Measurements from ENCODE around the gene ACO1.
A peak's percentile ranks its signal among the peaks of the same experiment; 100 is the strongest.

ACO1 gene

DNA sequence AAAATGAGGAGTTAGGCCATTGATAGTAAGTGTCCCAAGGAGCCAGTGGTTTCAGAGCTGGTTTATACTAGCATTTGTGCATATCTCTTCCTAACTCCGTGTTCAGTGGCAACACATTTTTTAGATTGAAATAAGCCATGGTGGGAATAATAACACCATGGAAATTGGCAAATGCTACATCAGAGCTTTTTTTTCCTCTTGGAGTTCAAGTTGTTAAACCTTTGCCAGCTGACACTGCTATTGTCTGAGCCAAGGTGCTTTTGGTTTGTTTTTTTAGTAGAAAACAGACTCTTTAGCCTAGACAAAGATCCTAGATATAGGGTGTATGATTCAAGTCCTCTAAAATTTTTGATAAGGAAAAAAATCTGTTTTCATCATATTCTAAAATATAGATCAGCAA, 2.8 kb downstream of the ACO1 start:
- CTCF ChIA-PET = interaction anchor here (0.7 kb wide), 1 partner anchor 194 kb away, joined by 5 read pairs; no protein-coding TSS in a partner anchor
- TF ChIP-seq, protein P1, sequence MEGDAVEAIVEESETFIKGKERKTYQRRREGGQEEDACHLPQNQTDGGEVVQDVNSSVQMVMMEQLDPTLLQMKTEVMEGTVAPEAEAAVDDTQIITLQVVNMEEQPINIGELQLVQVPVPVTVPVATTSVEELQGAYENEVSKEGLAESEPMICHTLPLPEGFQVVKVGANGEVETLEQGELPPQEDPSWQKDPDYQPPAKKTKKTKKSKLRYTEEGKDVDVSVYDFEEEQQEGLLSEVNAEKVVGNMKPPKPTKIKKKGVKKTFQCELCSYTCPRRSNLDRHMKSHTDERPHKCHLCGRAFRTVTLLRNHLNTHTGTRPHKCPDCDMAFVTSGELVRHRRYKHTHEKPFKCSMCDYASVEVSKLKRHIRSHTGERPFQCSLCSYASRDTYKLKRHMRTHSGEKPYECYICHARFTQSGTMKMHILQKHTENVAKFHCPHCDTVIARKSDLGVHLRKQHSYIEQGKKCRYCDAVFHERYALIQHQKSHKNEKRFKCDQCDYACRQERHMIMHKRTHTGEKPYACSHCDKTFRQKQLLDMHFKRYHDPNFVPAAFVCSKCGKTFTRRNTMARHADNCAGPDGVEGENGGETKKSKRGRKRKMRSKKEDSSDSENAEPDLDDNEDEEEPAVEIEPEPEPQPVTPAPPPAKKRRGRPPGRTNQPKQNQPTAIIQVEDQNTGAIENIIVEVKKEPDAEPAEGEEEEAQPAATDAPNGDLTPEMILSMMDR (conservative IDR thresholded peaks at IDR 0.05; ENCODE audit: low read depth) = no peak
- H3K27ac ChIP-seq = no peak overlapping the region
- POLR2A ChIA-PET (ENCODE audit: low non-redundant PET) = no interaction called here
- DNase-seq (ENCODE audit: low spot score) = no peak

DNA sequence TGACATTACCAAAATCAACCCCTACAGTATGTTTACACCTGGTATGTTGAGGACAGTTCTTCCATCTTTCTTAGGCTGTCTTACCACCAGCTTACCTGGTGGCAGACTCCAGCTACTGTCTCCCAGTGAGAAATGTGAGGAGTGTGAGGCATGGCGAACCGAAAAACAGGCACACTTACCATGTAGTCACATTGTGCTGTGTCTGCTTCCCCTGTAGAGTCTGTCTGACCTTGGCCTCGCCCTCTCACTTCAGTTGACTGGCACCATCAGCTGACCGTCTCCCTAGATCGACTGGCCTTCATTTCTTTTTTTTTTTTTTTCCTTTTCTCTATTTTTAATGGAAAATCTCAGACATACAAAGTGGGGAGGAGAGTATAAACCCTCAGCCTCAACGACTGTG, 4.9 kb downstream of the ACO1 start:
- POLR2A ChIA-PET (ENCODE audit: low non-redundant PET) = no interaction called here
- CTCF ChIA-PET = interaction anchor here (0.6 kb wide), 1 partner anchor 183 kb away, joined by 3 read pairs; no protein-coding TSS in a partner anchor
- no peak for DNase-seq (ENCODE audit: low spot score)
- no peak overlapping the region for H3K27ac ChIP-seq
- TF ChIP-seq, protein P1 (conservative IDR thresholded peaks at IDR 0.05; ENCODE audit: low read depth) = no peak

DNA sequence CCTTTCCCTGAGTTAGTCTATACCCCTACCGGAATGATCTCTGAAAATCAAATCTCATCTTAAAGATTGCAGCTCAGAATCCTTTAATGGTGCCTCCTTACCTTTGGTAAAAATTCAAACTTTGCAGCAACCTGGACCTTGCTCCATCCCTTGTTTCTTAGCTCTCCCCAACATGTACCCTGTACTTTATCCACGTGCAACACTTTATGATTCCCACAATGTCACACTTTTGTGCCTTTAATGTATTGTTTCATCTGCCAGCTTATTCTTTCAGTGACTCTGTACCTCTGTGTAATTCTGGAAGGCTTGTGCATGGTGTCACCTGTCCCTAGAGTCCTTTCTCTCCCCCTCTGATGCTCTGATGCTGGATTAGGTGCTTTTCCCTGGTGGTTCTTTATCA, 9.5 kb downstream of the ACO1 start:
- POLR2A ChIA-PET (ENCODE audit: low non-redundant PET) = no interaction called here
- TF ChIP-seq, protein P1 (conservative IDR thresholded peaks at IDR 0.05; ENCODE audit: low read depth) = no peak
- no peak overlapping the region for H3K27ac ChIP-seq
- CTCF ChIA-PET = interaction anchor here (0.6 to 1.5 kb wide), 3 partner anchors 82 to 187 kb away, joined by 3 to 4 read pairs (median 3); no protein-coding TSS in a partner anchor
- DNase-seq (ENCODE audit: low spot score) = no peak

DNA sequence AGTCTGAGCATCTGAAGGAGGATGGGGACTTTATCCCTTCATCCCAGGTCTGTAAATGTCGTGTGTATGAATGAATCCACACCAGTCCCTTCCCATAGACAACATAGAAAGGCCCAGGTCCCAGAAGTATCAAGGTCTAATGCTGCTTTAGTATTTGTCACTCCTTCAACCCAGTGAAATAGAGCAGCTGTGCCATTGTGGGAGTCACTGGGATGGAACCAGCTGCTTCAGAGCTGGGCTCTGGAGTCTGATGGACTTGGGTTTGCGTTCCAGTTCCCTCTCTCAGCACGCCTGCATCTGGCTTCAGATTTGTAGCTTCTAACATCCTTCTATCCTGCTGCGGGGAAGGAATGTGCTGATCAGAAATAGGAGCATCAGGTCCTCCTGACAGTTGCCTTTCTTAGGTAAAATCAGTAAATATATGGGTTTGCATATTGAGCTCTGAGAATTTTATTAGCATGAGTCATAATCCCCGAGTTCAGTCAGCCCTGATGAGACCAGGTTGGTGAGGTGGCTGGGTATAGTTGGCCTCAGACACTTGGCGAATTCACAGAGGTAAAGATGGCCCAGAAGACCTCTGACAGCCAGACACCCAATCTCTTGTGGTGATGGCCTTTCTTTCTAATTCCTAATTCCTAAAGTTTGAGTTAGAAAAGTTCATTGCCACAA, 10.1 kb downstream of the ACO1 start:
- ChIA-PET CTCF (interaction anchor here (0.6 to 1.5 kb wide), 3 partner anchors 139 to 187 kb away, joined by 3 to 4 read pairs (median 3); no protein-coding TSS in a partner anchor), POLR2A (ENCODE audit: low non-redundant PET) (no interaction called here)
- TF ChIP-seq, protein P1 (conservative IDR thresholded peaks at IDR 0.05; ENCODE audit: low read depth) = no peak
- peak; percentile 51 for DNase-seq (ENCODE audit: low spot score)
- H3K27ac ChIP-seq = peak overlapping the region; percentile 70; the same call in 1 of the 2 replicates

DNA sequence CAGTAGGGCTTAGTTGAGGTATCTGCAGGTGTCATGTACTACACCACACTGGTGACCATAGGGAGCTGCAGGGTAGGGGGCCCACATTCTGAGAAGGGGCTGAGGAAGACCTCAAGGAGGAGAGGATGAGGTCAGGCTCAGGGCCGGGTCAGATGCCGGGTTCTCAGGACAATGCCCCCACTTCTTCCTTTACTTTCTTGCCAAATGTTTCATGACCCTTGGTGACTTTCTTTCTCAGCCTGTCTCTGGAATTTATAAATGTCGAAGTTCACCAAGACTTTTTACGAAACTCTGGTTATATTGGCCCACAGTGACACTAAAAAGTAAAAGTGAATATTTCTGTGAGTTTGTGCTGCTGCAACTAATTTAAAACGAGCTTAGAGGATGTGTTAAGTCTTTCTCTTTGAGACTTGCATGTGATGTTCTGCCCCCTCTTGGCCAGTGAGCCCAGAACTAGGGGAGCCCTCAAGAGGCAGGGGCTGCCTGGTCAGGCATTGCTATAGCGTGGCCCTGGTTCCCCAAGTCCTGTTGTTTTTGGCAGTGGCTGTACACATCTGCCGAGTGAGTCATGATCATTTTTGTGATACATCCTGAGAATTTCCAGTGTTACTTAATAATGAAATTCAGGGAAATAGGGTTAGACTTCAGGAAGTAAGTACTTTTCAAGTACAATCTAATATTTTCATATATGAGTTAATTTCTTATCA, 11.2 kb downstream of the ACO1 start:
- ChIA-PET POLR2A (ENCODE audit: low non-redundant PET) (no interaction called here), CTCF (interaction anchor here (1.5 kb wide), 2 partner anchors 17 to 186 kb away, joined by 3 read pairs; no protein-coding TSS in a partner anchor)
- peak overlapping the region; percentile 70 for H3K27ac ChIP-seq
- peak; percentile 79 for DNase-seq (ENCODE audit: low spot score)
- TF ChIP-seq, protein P1 (conservative IDR thresholded peaks at IDR 0.05; ENCODE audit: low read depth) = peak; percentile 39; the same call in 1 of the 2 replicates

DNA sequence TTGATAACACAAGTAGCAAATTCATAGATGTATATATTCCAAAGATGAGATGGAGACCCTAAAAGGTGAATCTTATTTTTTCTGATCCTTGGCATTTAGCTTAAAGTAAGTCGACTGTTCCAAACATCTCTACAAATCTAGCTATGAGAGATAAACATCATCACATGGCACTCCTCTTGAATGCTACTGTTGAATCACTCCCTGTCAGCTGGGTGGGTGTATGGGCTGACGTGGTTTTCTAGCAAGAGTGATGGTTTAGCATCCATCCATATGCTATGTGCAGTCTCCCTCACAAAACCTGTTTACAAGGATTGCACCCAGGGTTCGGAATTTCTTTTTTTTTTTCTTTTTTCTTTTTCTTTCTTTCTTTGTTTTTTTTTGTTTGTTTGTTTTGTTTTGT, 13.8 kb downstream of the ACO1 start:
- no peak overlapping the region for H3K27ac ChIP-seq
- ChIA-PET CTCF (interaction anchor here (0.7 kb wide), 1 partner anchor 26 kb away, joined by 4 read pairs; no protein-coding TSS in a partner anchor), POLR2A (ENCODE audit: low non-redundant PET) (no interaction called here)
- no peak for DNase-seq (ENCODE audit: low spot score)
- TF ChIP-seq, protein P1 (conservative IDR thresholded peaks at IDR 0.05; ENCODE audit: low read depth) = no peak

All from RWPE1 (cell line).